ENCODE results near the gene ELAVL1. TPM values are rescaled to one million over a fixed set of nuclear protein-coding genes. Genes with fewer than 3 reads are reported as not detected.
"Not testable (repeated sequence)": the region's sequence is repeated elsewhere in the genome, so short reads cannot be mapped to it uniquely, and the experiment has no call there.

Gene ELAVL1
- polyA plus RNA-seq, 2 donors: 6.5 to 25.8 TPM

GRCh38 chr19:8039231-8039630 lies 33.8 kb upstream of the ELAVL1 start:
- no peaks in the 10 kb centered on the region for H3K36me3 ChIP-seq (ENCODE audit: control insufficient read depth in 2 of 2, insufficient read depth in 2 of 2, low read length in 1 of 2)
- no peaks in the 10 kb centered on the region for H3K27me3 ChIP-seq (ENCODE audit: control insufficient read depth in 1 of 2, insufficient read depth in 2 of 2, low read length in 2 of 2)
- H3K9me3 ChIP-seq (ENCODE audit: control insufficient read depth in 2 of 2, insufficient read depth in 1 of 2, low read depth in 1 of 2, low read length in 1 of 2): no peaks in the 10 kb centered on the region
- no peak overlapping the region for H3K4me3 ChIP-seq (ENCODE audit: low read depth in 1 of 2, low read length in 2 of 2)
- 96 to 98% methylated on average over 3 of the region's 3 CpGs for WGBS, 2 donors
- no peak overlapping the region for H3K27ac ChIP-seq (ENCODE audit: low read depth in 2 of 2, low read length in 1 of 2)
- H3K4me1 ChIP-seq (ENCODE audit: control insufficient read depth in 2 of 2, insufficient read depth in 2 of 2, low read length in 1 of 2): no peaks in the 10 kb centered on the region

DNA sequence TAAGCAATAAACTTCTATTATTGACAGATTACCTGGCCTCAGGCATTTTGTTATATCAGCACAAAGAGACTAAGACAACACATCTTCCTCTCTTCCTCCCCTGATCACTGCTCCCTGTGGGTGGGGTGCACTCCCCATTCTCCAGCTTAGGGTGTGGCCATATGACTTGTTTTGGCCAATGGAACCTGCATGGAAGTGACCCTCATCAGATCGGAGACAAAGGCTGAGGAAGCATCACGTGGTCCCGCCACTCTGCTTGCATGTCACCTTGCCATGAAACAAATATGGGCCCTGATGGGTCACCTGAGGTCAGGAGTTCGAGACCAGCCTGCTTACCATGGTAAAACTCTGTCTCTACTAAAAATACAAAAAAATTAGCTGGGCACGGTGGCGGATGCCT lies 33.4 kb upstream of the ELAVL1 start:
- Histone ChIP-seq H3K4me3 (ENCODE audit: low read depth in 1 of 2, low read length in 2 of 2) (no peak overlapping the region), H3K36me3 (ENCODE audit: control insufficient read depth in 2 of 2, insufficient read depth in 2 of 2, low read length in 1 of 2) (no peaks in the 10 kb centered on the region), H3K27ac (ENCODE audit: low read depth in 2 of 2, low read length in 1 of 2) (no peak overlapping the region), H3K4me1 (ENCODE audit: control insufficient read depth in 2 of 2, insufficient read depth in 2 of 2, low read length in 1 of 2) (no peaks in the 10 kb centered on the region), H3K27me3 (ENCODE audit: control insufficient read depth in 1 of 2, insufficient read depth in 2 of 2, low read length in 2 of 2) (no peaks in the 10 kb centered on the region), H3K9me3 (ENCODE audit: control insufficient read depth in 2 of 2, insufficient read depth in 1 of 2, low read depth in 1 of 2, low read length in 1 of 2) (no peaks in the 10 kb centered on the region)
- WGBS, 2 donors: 78 to 79% methylated on average over 6 of the region's 6 CpGs

GRCh38 chr19:8036434-8037099 lies 31.1 kb upstream of the ELAVL1 start:
- H3K27ac ChIP-seq (ENCODE audit: low read depth in 2 of 2, low read length in 1 of 2): no peak overlapping the region
- H3K4me3 ChIP-seq (ENCODE audit: low read depth in 1 of 2, low read length in 2 of 2): no peak overlapping the region
- WGBS, 2 donors: 64 to 65% methylated on average over 7 of the region's 7 CpGs
- no peaks in the 10 kb centered on the region for H3K36me3 ChIP-seq (ENCODE audit: control insufficient read depth in 2 of 2, insufficient read depth in 2 of 2, low read length in 1 of 2)
- no peaks in the 10 kb centered on the region for H3K9me3 ChIP-seq (ENCODE audit: control insufficient read depth in 2 of 2, insufficient read depth in 1 of 2, low read depth in 1 of 2, low read length in 1 of 2)
- H3K4me1 ChIP-seq (ENCODE audit: control insufficient read depth in 2 of 2, insufficient read depth in 2 of 2, low read length in 1 of 2): no peaks in the 10 kb centered on the region
- no peaks in the 10 kb centered on the region for H3K27me3 ChIP-seq (ENCODE audit: control insufficient read depth in 1 of 2, insufficient read depth in 2 of 2, low read length in 2 of 2)

GRCh38 chr19:8034178-8034525 lies 28.7 kb upstream of the ELAVL1 start:
- no peaks in the 10 kb centered on the region for H3K9me3 ChIP-seq (ENCODE audit: control insufficient read depth in 2 of 2, insufficient read depth in 1 of 2, low read depth in 1 of 2, low read length in 1 of 2)
- H3K27me3 ChIP-seq (ENCODE audit: control insufficient read depth in 1 of 2, insufficient read depth in 2 of 2, low read length in 2 of 2): no peaks in the 10 kb centered on the region
- H3K4me1 ChIP-seq (ENCODE audit: control insufficient read depth in 2 of 2, insufficient read depth in 2 of 2, low read length in 1 of 2): no peaks in the 10 kb centered on the region
- 82 to 86% methylated on average over 6 of the region's 6 CpGs for WGBS, 2 donors
- no peak overlapping the region for H3K27ac ChIP-seq (ENCODE audit: low read depth in 2 of 2, low read length in 1 of 2)
- H3K36me3 ChIP-seq (ENCODE audit: control insufficient read depth in 2 of 2, insufficient read depth in 2 of 2, low read length in 1 of 2): no peaks in the 10 kb centered on the region
- no peak overlapping the region for H3K4me3 ChIP-seq (ENCODE audit: low read depth in 1 of 2, low read length in 2 of 2)

GRCh38 chr19:8033287-8034177 lies 28.1 kb upstream of the ELAVL1 start:
- 72 to 78% methylated on average over 22 of the region's 22 CpGs for WGBS, 2 donors
- H3K27me3 ChIP-seq (ENCODE audit: control insufficient read depth in 1 of 2, insufficient read depth in 2 of 2, low read length in 2 of 2); H3K36me3 ChIP-seq (ENCODE audit: control insufficient read depth in 2 of 2, insufficient read depth in 2 of 2, low read length in 1 of 2); H3K4me1 ChIP-seq (ENCODE audit: control insufficient read depth in 2 of 2, insufficient read depth in 2 of 2, low read length in 1 of 2); H3K4me3 ChIP-seq (ENCODE audit: low read depth in 1 of 2, low read length in 2 of 2); H3K9me3 ChIP-seq (ENCODE audit: control insufficient read depth in 2 of 2, insufficient read depth in 1 of 2, low read depth in 1 of 2, low read length in 1 of 2); H3K27ac ChIP-seq (ENCODE audit: low read depth in 2 of 2, low read length in 1 of 2): not testable (repeated sequence)

- no peak overlapping the region for H3K27ac ChIP-seq (ENCODE audit: low read depth in 2 of 2, low read length in 1 of 2)
- H3K4me1 ChIP-seq (ENCODE audit: control insufficient read depth in 2 of 2, insufficient read depth in 2 of 2, low read length in 1 of 2): no peaks in the 10 kb centered on the region
- H3K9me3 ChIP-seq (ENCODE audit: control insufficient read depth in 2 of 2, insufficient read depth in 1 of 2, low read depth in 1 of 2, low read length in 1 of 2): no peaks in the 10 kb centered on the region
- no peaks in the 10 kb centered on the region for H3K27me3 ChIP-seq (ENCODE audit: control insufficient read depth in 1 of 2, insufficient read depth in 2 of 2, low read length in 2 of 2)
- 75 to 81% methylated on average over 8 of the region's 8 CpGs for WGBS, 2 donors
- no peak overlapping the region for H3K4me3 ChIP-seq (ENCODE audit: low read depth in 1 of 2, low read length in 2 of 2)
- H3K36me3 ChIP-seq (ENCODE audit: control insufficient read depth in 2 of 2, insufficient read depth in 2 of 2, low read length in 1 of 2): no peaks in the 10 kb centered on the region
Measured at GRCh38 chr19:8030960-8031359, 25.5 kb upstream of the ELAVL1 start.

GRCh38 chr19:8028951-8029491 lies 23.6 kb upstream of the ELAVL1 start:
- H3K36me3 ChIP-seq (ENCODE audit: control insufficient read depth in 2 of 2, insufficient read depth in 2 of 2, low read length in 1 of 2): no peaks in the 10 kb centered on the region
- no peak overlapping the region for H3K4me3 ChIP-seq (ENCODE audit: low read depth in 1 of 2, low read length in 2 of 2)
- no peak overlapping the region for H3K27ac ChIP-seq (ENCODE audit: low read depth in 2 of 2, low read length in 1 of 2)
- 42 to 55% methylated on average over 12 of the region's 12 CpGs for WGBS, 2 donors
- no peaks in the 10 kb centered on the region for H3K4me1 ChIP-seq (ENCODE audit: control insufficient read depth in 2 of 2, insufficient read depth in 2 of 2, low read length in 1 of 2)
- no peaks in the 10 kb centered on the region for H3K27me3 ChIP-seq (ENCODE audit: control insufficient read depth in 1 of 2, insufficient read depth in 2 of 2, low read length in 2 of 2)
- H3K9me3 ChIP-seq (ENCODE audit: control insufficient read depth in 2 of 2, insufficient read depth in 1 of 2, low read depth in 1 of 2, low read length in 1 of 2): no peaks in the 10 kb centered on the region

GRCh38 chr19:8025316-8025715 lies 19.9 kb upstream of the ELAVL1 start:
- Histone ChIP-seq H3K27ac (ENCODE audit: low read depth in 2 of 2, low read length in 1 of 2) (no peak overlapping the region), H3K36me3 (ENCODE audit: control insufficient read depth in 2 of 2, insufficient read depth in 2 of 2, low read length in 1 of 2) (no peaks in the 10 kb centered on the region), H3K4me1 (ENCODE audit: control insufficient read depth in 2 of 2, insufficient read depth in 2 of 2, low read length in 1 of 2) (peaks cover 0 to 2% of the 10 kb centered on the region in 2 donors), H3K27me3 (ENCODE audit: control insufficient read depth in 1 of 2, insufficient read depth in 2 of 2, low read length in 2 of 2) (no peaks in the 10 kb centered on the region), H3K9me3 (ENCODE audit: control insufficient read depth in 2 of 2, insufficient read depth in 1 of 2, low read depth in 1 of 2, low read length in 1 of 2) (no peaks in the 10 kb centered on the region), H3K4me3 (ENCODE audit: low read depth in 1 of 2, low read length in 2 of 2) (no peak overlapping the region)
- 63 to 77% methylated on average over 5 of the region's 5 CpGs for WGBS, 2 donors

GRCh38 chr19:8024256-8024655 lies 18.8 kb upstream of the ELAVL1 start:
- not testable (repeated sequence) for H3K36me3 ChIP-seq (ENCODE audit: control insufficient read depth in 2 of 2, insufficient read depth in 2 of 2, low read length in 1 of 2)
- WGBS, 2 donors: 93 to 95% methylated on average over 3 of the region's 3 CpGs

More at GRCh38 chr19:8024256-8024655, 18.8 kb upstream of the ELAVL1 start:
- H3K27ac ChIP-seq (ENCODE audit: low read depth in 2 of 2, low read length in 1 of 2); H3K27me3 ChIP-seq (ENCODE audit: control insufficient read depth in 1 of 2, insufficient read depth in 2 of 2, low read length in 2 of 2); H3K9me3 ChIP-seq (ENCODE audit: control insufficient read depth in 2 of 2, insufficient read depth in 1 of 2, low read depth in 1 of 2, low read length in 1 of 2); H3K4me1 ChIP-seq (ENCODE audit: control insufficient read depth in 2 of 2, insufficient read depth in 2 of 2, low read length in 1 of 2); H3K4me3 ChIP-seq (ENCODE audit: low read depth in 1 of 2, low read length in 2 of 2): not testable (repeated sequence)

Measured in esophagus (tissue), 2 donors.